SK-N-MC (cell line): ENCODE measurements around the gene NAE1.

Experiments used
- DNase-seq: peaks from one replicate; pipeline ENCODE4 v3.0.0-alpha.2; 2011; ENCODE audit warnings: low read depth, low spot score
- H3K27ac ChIP-seq: fragments of 200-600 bp; sonication (generic); 2 replicates; pipeline ENCODE4 v1.5.1; 2016; ENCODE audit warnings: mixed run types
- H3K36me3 ChIP-seq: fragments of 200-600 bp; sonication (generic); 2 replicates; pipeline ENCODE4 v1.6.1; 2017; ENCODE audit warnings: antibody characterized with exemption, low read length, mixed read lengths; ENCODE audit not compliant: insufficient read depth
- H3K4me3 ChIP-seq: fragments of 200-600 bp; sonication (generic); 2 replicates; pipeline ENCODE4 v1.5.1; 2016
- H3K9ac ChIP-seq: fragments of 200-600 bp; sonication (generic); 2 replicates; pipeline ENCODE4 v1.8.0; 2017; ENCODE audit warnings: mixed run types, mixed read lengths; ENCODE audit not compliant: insufficient read length
- H3K9me3 ChIP-seq: fragments of 200-600 bp; sonication (generic); 2 replicates; pipeline ENCODE4 v1.6.1; 2017; ENCODE audit warnings: low read depth, mild to moderate bottlenecking, antibody characterized with exemption, low read length, moderate library complexity, mixed read lengths
- EZH2 ChIP-seq: fragments of 200-600 bp; sonication (generic); IDR thresholded peaks from one replicate; pipeline ENCODE4 v1.6.1; 2017; ENCODE audit warnings: antibody characterized with exemption
- FOXP2 ChIP-seq: optimal IDR thresholded peaks from 2 replicates; pipeline ENCODE3; 2011; ENCODE audit warnings: mild to moderate bottlenecking, moderate library complexity; ENCODE audit not compliant: insufficient read depth; ENCODE audit errors: extremely low read length, control extremely low read depth
- POLR2AphosphoS5 ChIP-seq: IDR thresholded peaks from 2 replicates; pipeline ENCODE4 v1.6.1; 2012; ENCODE audit warnings: mild to moderate bottlenecking, low read depth, low read length, borderline replicate concordance

Gene NAE1

GRCh38 chr16:66853261-66854139 lies 22.7 kb upstream of the NAE1 start:
- Histone ChIP-seq H3K4me3 (no peak overlapping the region), H3K9ac (no peak overlapping the region), H3K9me3 (no peaks in the 10 kb centered on the region), H3K36me3 (no peaks in the 10 kb centered on the region), H3K27ac (no peak overlapping the region)
- TF ChIP-seq EZH2 (no peak), FOXP2 (no peak), POLR2AphosphoS5 (no peak)
- no peak for DNase-seq

GRCh38 chr16:66851166-66851964 lies 20.6 kb upstream of the NAE1 start:
- DNase-seq: no peak
- Histone ChIP-seq H3K4me3 (no peak overlapping the region), H3K9ac (no peak overlapping the region), H3K36me3 (no peaks in the 10 kb centered on the region), H3K27ac (no peak overlapping the region), H3K9me3 (no peaks in the 10 kb centered on the region)
- no peak for TF ChIP-seq EZH2

- TF ChIP-seq POLR2AphosphoS5 (no peak), EZH2 (no peak), FOXP2 (no peak)
- H3K4me3 ChIP-seq: no peak overlapping the region
- H3K36me3 ChIP-seq: no peaks in the 10 kb centered on the region
- DNase-seq: no peak
- H3K27ac ChIP-seq: no peak overlapping the region
- no peak overlapping the region for H3K9ac ChIP-seq
- no peaks in the 10 kb centered on the region for H3K9me3 ChIP-seq
Measured at GRCh38 chr16:66850115-66850815, 19.5 kb upstream of the NAE1 start.

GRCh38 chr16:66849549-66849948 lies 18.8 kb upstream of the NAE1 start:
- Histone ChIP-seq H3K4me3 (no peak overlapping the region), H3K36me3 (no peaks in the 10 kb centered on the region), H3K27ac (no peak overlapping the region), H3K9me3 (no peaks in the 10 kb centered on the region), H3K9ac (no peak overlapping the region)
- TF ChIP-seq EZH2: no peak
- TF ChIP-seq FOXP2: no peak
- no peak for TF ChIP-seq POLR2AphosphoS5
- no peak for DNase-seq

- no peak for TF ChIP-seq FOXP2
- TF ChIP-seq EZH2: no peak
- no peak for TF ChIP-seq POLR2AphosphoS5
- DNase-seq: no peak
- Histone ChIP-seq H3K4me3 (no peak overlapping the region), H3K9ac (no peak overlapping the region), H3K9me3 (no peaks in the 10 kb centered on the region), H3K36me3 (no peaks in the 10 kb centered on the region), H3K27ac (no peak overlapping the region)
Measured at GRCh38 chr16:66849021-66849420, 18.2 kb upstream of the NAE1 start.

- no peak for DNase-seq
- no peak overlapping the region for H3K9ac ChIP-seq
- H3K36me3 ChIP-seq: no peaks in the 10 kb centered on the region
- H3K4me3 ChIP-seq: no peak overlapping the region
- H3K9me3 ChIP-seq: no peaks in the 10 kb centered on the region
- TF ChIP-seq POLR2AphosphoS5 (no peak), EZH2 (no peak), FOXP2 (no peak)
- no peak overlapping the region for H3K27ac ChIP-seq
Measured at GRCh38 chr16:66848172-66848571, 17.4 kb upstream of the NAE1 start.

- Histone ChIP-seq H3K9ac (no peak overlapping the region), H3K4me3 (no peak overlapping the region), H3K9me3 (no peaks in the 10 kb centered on the region), H3K36me3 (no peaks in the 10 kb centered on the region), H3K27ac (no peak overlapping the region)
- TF ChIP-seq EZH2 (no peak), FOXP2 (no peak), POLR2AphosphoS5 (no peak)
- no peak for DNase-seq
Measured at GRCh38 chr16:66847533-66848067, 16.8 kb upstream of the NAE1 start.

- Histone ChIP-seq H3K4me3 (no peak overlapping the region), H3K27ac (no peak overlapping the region), H3K36me3 (no peaks in the 10 kb centered on the region), H3K9ac (no peak overlapping the region), H3K9me3 (no peaks in the 10 kb centered on the region)
- TF ChIP-seq EZH2: no peak
- TF ChIP-seq POLR2AphosphoS5: no peak
- TF ChIP-seq FOXP2: no peak
- no peak for DNase-seq
Measured at GRCh38 chr16:66846831-66847230, 16.1 kb upstream of the NAE1 start.

GRCh38 chr16:66846266-66846665 lies 15.5 kb upstream of the NAE1 start:
- no peak for TF ChIP-seq POLR2AphosphoS5
- TF ChIP-seq FOXP2: no peak
- no peak for TF ChIP-seq EZH2
- Histone ChIP-seq H3K9me3 (no peaks in the 10 kb centered on the region), H3K9ac (no peak overlapping the region), H3K4me3 (no peak overlapping the region), H3K27ac (no peak overlapping the region), H3K36me3 (no peaks in the 10 kb centered on the region)
- no peak for DNase-seq
